Kidney tubule cell (primary cell): ENCODE data around the gene MEG3.

Experiments used
- DNase-seq: peaks from one replicate; pipeline ENCODE4 v3.0.0-alpha.2; 2018; ENCODE audit warnings: low spot score

The MEG3 gene

DNA sequence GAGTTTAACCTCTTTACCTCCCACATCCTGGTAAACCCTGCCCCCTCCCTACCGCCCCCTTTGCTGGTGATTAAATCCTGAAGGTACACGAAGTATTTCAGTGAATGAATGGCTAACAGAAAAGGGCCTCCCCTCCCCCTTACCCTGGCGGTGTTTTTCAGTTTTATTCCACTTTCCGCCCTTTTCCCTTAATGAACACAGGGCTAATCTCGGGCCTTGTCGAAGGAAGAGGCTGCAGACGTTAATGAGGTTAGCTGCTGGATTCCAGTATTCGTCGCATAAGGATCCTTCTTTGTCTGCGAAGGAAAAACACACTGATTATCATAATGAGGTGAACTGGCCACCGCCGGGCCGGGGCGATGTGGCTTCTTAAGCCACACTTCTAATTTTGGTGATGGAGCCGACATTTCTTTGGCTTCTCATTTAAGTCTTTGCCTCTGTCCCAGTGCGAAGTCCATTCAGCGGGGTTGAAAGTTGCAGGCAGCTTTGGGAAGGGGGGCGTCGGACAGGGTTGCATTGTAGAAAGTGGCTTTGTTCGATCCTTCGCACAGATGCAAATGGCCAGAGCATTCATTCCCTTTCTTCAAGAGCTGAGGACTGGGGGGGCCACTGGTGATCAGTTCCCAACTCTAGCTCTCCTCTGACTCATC, 6.5 kb downstream of the MEG3 start:
- DNase-seq = no peak

- no peak for DNase-seq
Observed at GRCh38 chr14:100834082-100834793, 8.3 kb downstream of the MEG3 start.

DNA sequence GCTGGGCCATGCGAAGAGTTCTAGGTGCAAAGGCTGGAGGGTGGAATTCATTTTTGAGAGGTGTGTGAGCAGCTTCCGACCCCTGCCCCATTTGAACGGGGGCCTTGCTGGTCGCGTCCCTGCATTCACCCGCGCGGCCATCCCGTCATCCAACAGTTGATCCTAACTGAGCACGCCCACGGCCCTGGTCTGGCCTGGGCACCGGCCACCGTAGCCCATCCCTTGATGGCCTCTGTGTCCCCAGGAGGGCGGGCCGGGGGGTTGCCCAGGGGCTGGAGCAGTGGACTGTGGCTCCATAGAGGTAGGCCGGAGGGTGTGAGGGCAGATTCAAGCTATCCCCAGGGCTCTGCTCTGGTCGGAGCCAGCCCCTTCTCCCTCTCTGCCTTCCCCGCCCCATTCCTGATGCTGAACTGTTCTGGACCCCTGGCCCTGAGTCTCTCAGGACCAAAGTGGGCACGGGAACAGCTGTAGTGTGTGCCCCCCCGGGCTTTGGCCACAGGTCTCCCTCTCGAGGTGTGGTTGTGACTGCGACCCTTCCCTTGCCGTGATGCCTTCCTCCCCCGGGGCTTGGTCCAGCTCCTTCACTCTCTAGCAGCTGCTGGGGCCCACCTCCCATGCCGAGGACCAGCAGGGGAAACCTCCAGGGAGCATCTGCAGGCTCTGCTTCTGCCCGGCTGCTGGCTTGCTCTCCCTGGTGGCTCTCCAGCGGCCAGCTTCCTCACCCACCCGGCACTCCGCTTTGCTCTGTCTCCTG, 9.1 kb downstream of the MEG3 start:
- no peak for DNase-seq

DNA sequence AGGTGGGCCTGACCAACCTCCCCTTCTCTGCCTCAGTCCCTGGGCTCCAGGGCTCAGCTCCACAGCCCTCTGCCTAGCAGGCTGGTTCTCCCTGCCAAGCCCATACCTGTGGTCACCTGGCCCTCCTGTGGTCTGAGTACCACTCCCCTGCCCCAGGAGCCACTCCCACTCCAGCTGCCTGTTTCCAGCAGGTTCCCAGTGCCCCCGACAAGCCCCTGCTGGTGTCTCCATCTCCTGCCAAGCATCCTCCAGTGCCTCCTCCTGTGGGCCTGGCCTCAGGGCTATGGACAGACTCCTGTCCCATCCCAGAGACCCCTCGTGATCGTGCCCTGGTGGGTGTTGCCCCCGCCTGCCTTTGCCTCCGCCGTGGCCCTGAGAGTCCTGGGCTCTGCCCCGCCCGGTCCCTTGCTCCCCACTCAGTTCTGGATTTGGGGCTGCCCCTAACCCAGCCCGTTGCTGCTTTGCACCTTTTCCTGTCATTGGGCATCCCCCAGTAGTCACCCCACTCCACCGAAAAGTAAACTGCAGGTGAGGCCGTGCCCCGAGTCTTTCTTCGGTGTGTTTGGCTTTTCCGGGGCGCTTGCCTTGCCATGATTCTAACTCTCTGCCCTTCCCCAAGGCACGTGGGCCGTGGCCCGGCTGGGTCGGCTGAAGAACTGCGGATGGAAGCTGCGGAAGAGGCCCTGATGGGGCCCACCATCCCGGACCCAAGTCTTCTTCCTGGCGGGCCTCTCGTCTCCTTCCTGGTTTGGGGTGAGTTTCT, 9.8 kb downstream of the MEG3 start:
- no peak for DNase-seq

DNA sequence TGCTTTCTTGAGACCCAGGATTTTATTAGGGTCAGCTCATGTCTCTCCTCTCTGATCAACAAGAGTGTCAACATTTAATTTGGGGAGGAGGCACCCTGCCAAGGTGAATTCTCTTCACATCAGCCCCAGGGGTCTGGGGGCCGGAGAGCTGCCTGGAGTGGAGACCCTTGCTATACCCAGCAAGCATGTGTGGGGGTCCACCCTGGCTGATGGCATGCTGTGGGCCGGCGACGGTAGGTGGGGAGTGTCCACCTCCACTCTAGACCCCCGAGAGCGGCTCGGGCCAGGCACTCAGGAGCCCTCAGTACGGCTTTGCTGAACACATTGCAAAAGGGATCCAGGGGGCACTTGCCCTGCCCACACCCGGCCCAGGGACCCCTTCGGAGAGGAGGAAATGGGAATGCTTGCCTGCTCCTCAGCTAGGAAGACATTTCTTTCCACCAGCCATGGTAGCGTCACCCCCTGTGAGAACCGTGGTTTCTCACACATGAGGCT, 10.4 kb downstream of the MEG3 start:
- no peak for DNase-seq

DNA sequence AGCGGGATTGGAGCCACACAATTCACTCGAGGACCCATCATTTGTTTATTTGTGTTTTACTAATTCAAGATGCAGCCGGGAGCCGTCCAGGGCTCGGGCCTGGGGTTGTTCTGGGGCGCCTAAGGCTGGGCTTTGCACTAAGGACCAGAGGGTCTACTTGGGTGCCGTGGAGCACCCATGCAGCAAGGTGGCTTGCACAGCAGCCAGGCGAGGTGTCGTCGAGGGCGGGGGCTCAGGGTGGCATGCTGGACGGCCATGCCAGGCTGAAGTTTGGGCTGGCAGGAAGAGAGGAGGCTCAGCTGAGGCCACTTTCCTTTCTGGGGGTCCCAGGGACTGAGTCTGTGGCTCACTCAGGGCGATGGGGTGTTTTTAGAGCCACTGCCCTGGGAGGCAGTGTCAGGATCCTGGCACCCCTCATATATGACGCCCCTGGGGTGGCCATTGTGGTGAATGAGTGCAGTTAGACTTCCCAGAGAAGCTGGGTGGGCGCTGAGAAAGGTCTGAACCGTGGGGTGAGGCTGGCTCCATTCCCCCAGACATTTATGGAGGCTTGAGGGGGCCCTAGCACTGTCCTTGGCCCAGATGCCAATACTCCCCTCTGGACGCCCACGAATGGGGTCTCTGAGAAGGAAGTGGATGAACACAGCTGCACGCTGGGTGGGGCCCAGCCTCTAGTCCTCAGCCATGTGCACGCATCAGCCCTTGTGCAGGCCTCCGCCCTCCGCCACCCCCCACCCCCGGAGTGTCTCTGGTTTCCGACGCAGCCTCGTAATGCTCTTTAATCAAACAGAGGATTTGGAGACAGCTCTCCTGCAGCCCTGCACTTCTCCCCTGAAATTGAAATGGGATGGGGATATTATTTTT, 11.3 kb downstream of the MEG3 start:
- no peak for DNase-seq

GRCh38 chr14:100837805-100838350, 12.0 kb downstream of the MEG3 start:
- DNase-seq = no peak

- no peak for DNase-seq
Observed at GRCh38 chr14:100838493-100839314, 12.8 kb downstream of the MEG3 start.

GRCh38 chr14:100839315-100839585, 13.3 kb downstream of the MEG3 start:
- DNase-seq = no peak

GRCh38 chr14:100839681-100840111, 13.8 kb downstream of the MEG3 start:
- DNase-seq = no peak

DNA sequence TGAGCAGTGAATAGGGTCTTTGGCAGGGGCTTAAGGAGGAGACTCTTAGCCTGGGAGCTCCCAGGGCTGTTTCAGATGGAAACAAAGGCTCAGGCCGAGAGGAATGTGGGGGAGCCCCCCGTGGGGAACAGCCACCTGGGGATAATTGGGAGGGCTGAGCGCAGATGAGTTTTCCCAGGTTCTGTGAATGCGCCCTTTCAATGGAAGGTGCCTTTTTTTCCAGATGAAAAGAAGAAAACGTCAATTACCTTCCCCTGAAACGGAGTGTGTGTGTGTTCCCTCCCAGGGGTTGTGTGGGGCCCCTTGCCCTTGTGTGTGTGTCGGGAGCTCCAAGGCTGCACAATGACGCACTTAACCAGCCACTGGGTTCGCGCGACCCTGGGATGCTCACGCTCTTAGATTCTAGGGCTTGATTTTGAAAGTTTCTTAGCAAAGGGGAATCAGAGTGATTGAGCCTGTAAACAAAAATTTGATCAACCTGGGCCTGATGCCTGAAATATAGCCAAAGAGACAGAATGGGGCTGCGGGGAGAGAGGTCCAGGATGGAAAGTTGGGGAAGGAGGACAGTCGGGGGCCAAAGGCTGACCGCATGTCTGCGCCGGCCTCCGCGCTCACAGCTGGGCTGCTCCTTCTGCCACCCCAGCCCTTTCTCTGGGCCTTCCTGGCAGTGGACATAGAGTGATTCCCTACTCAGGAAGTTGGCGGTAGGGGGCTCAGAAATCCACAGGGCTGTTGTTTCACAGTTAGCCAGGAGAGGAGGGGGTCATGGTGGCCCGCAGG, 14.6 kb downstream of the MEG3 start:
- no peak for DNase-seq

- DNase-seq = no peak
Observed at GRCh38 chr14:100841066-100841760, 15.3 kb downstream of the MEG3 start.

- DNase-seq = no peak
Observed at GRCh38 chr14:100841761-100842403, 16.0 kb downstream of the MEG3 start.

GRCh38 chr14:100842799-100843198, 16.9 kb downstream of the MEG3 start:
- peak; percentile 2 for DNase-seq

GRCh38 chr14:100844082-100844408, 18.1 kb downstream of the MEG3 start:
- DNase-seq = no peak

- peak; percentile 2 for DNase-seq
Observed at GRCh38 chr14:100844421-100844820, 18.5 kb downstream of the MEG3 start.

DNA sequence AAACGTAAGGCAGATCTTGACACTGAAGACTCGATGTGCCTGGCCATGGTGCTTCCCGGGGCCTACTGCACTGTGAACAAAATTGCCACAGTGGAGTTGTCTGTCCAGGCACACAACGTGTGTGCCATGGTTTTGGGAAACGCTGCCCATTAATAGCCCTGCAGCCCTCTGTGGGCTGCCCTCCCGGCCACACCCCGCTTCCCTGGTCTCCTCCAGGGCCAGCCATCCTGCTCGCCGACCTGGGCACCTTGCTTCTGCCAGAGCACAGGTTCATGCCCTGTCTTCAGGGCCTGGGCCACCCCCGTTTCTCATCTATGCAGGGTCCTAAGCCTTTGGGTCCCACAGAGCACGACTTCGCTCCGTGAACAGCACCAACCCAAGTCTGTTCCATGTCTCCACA, 18.9 kb downstream of the MEG3 start:
- DNase-seq = no peak

DNA sequence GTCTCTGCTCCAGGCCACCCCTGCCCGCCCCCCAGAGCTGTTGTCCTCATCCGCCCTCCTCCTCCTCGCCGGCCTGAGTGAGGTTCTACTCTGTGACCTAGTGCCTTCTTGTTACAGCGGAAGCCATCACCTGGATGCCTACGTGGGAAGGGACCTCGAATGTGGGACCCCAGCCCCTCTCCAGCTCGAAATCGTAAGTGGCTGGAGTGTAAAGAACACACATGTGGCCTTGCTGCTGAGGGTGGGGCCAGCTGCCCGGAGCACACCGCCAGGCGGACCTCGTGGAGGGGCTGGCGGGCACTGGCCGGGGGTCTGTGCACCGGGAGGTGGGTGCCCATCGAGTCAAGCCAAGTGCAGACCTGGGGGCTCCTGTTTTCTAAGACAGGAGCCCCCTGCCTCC, 19.4 kb downstream of the MEG3 start:
- no peak for DNase-seq
